ENCODE results near the gene NTM.

The NTM gene

DNA sequence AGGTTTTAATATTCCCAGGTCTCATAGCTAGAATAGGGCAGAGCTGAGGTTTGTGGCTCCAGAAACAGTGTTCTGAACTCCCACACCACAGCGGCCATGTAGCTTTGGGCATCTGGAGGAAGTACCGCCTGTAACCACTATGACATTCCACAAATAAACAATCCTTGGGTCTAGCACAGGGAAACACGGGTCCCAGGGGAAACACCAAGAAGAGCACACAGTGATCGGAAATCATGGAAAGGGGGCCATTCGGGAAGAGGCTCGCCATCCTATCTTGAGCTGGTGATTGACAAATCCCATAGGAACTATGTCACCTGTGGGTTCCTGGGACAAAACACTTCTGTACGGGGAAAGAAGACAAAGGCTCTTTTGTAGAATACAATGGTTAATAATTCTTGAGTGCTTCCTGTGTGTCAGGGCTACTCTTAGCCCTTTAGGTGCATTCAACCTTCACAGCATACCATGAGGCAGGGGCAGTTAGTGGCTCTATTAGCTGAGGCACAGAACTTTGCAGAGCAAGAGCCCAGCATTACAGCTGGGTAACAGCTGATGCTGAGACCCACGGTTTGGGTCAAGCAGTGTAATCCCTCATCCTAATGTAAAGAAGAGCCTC is 514.2 kb downstream of the NTM start:
- no peak for DNase-seq

DNA sequence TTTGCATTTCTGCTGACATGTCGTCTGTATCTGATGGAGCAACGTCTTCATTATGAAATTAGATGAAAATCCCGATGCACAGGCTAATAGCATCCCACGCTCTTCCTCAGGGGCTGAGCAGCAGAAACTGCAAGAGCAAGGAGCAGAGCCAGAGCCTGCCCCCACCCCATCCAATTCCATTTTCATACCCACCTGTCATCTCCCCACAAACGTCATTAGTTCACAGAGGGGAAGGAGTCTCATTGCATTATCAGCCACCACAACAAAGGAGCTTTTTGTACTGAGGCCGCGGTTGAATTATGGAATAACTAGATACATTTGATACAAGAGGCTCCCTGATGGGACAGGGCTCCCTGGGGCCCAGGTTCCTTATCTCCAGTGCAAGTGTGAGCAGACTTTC is 515.0 kb downstream of the NTM start:
- DNase-seq: no peak

DNA sequence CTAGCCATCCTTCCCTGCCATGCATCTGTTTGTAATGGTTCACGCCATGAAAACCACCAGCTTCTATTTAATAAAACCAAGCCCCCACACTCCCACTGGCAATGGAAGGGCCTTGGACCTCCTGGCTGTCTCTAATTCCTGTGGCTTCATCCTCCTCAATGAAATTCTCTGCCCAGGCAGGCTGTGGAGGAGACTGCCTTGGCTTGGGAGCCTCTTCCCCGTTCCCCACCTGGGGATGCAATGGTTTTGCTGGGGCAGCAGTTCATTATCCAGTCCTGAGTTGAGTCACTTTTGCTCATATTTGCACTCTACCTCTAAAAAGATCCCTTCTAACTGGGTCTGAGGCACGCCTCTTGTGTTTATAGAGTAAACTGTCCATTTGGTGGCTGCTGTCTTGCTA is 515.8 kb downstream of the NTM start:
- DNase-seq: no peak

DNA sequence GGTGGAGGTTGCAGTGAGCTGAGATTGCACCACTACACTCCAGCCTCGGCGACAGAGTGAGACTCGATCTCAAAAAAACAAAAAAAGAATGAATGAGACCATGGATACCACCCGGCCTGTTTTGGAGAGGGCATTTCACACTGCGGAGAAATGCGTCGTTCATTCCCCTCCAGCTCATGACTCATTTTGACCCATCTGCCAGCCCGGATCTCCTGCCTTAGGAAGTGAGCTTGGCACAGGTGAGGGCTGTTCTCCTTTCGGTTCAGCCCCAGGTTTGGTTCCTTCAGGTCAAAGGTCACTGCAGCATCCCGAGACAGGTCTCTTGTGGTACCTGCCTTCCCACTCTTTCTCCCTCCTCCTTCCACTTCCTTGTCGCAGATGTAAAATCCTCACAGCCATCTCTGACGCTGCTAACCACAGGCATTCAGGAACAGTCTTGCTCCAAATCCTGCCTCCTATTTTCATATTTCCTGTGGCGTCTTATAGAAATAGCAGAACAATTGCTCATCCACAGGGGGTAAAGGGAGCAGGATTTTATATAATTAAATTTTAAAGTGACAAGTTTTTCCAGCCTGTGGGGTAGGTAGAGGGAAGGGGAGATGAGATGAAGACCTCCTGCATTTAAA is 517.9 kb downstream of the NTM start:
- no peak for DNase-seq

- DNase-seq: no peak
Observed at GRCh38 chr11:131889146-131889577, 518.7 kb downstream of the NTM start.

DNA sequence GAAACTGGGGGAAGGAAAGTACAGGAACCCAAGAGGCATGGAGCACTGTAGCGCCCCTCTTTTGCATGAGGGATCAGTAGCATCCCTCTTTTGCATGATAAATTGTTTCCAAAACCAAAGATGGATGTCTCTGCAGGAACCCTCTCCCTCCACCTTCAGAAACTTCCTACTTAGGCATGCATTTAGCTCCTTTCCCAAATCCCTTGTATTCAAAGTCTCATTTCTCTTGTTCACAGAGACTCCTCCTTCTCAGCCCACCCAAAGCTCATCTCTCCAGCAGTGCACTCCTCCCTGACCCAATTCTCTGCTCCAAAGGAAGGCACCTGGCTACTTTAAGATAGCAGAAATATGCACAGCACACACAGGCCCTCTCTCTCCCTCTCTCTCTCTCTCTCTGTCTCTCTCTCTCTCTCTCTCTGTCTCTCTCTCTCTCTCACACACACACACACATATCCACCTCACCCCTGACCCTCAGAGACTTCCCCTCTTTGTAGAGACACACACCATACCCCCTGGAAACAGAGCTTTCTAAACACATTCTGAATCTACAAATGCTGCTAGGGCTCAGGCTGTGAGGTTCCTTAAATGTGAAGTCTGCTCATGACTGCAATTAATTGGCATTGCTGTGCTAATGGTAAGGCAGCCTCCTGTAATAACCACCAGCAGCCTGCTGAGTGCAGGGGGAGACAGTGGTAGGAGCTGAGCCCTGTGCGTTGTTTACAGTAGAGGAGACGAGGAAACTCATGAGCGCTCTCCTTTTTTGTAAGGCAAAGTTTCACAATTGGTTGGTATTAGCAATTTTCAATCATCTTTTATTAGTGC is 519.6 kb downstream of the NTM start:
- no peak for DNase-seq

GRCh38 chr11:131893103-131893890 is 522.9 kb downstream of the NTM start:
- no peak for DNase-seq

GRCh38 chr11:131893988-131894387 is 523.6 kb downstream of the NTM start:
- DNase-seq: no peak

DNA sequence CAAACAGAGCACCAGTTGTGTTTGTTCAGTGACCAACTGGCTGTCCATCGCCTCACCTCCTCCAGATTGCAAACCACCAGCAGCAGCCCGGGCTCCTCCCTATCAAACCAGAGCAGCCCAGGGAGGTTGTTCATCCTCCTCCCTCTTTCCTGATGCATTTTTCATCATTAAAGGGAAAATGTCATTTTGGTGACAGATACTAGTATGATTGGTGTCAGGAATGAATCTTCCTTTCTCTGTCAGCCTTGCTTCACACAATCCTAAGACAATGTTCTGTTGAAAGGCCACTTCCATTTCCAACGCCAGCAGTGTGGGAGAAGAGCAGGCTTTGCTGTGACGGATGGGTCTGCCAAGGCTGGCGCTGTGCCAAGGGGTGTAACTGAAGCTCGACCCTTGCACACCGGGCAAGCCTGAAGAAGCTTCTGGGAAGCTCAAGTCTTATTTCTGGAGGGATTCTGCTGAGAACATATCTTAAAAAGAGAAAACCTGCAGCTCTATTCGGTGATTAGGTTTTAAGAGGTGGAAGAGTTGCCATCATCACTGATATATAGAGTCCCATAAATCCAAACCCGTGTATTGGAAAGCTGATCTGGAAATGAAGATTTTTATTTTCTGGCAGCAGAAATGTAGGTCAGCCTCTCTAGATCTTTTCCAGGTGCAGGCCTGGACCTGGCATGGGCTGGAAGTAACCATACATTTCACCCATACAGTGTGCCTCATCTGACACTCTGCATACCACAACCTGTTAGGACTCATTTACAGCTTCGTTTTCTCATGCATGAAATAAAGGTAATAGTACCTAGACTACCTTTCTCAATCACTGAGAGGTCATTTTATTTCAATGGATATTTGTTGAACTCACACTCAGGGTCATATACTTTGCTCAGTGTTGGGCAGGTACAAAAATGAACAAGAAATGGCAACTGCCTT is 524.5 kb downstream of the NTM start:
- no peak for DNase-seq

DNA sequence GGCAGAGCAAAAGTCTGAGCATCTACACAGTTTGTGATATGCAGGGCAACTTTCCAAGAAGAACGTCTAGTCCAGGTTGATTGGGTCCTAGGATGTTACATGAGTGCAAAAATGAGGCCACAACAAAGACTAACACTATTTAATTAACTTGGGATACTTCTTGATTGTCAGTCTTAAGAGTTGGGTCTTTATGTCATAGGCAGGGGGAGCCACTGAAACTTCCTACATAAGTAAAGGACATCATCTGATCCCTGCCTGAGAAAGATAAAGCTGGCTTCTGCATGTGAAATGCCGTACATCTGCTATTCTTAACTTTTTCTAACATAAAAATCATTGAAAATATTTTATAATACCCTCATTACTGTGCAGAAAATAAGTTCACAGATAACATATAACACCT is 525.5 kb downstream of the NTM start:
- no peak for DNase-seq

DNA sequence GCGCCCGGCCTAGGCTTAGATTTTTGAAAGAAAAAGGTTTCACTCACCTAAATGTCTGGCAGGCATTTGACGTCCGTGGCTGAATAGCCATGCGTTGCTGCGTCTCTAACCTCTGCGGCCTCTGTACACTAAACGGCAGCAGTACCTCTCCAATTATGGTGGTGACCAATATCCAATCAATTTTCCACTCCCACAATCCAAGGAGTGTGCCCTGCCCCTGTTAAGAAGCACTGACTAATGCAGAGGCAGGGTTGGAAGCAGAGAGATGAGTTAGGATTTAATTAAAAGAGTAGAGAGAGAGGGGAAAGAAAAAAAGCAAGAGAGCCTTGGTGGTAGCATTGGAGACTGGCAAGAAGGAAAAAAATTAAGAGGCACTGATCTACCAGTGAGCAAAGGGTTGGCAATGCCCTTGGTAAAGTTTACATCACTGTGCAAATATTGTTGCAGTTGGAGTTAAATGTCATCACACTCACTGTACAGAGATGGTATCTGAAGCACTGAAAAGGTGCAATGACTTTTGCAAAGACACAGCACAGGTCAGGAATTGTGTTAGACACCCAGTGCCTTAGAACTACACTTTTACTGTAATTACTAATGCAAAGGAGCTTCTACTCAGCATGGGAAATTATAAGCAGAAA is 526.7 kb downstream of the NTM start:
- no peak for DNase-seq

DNA sequence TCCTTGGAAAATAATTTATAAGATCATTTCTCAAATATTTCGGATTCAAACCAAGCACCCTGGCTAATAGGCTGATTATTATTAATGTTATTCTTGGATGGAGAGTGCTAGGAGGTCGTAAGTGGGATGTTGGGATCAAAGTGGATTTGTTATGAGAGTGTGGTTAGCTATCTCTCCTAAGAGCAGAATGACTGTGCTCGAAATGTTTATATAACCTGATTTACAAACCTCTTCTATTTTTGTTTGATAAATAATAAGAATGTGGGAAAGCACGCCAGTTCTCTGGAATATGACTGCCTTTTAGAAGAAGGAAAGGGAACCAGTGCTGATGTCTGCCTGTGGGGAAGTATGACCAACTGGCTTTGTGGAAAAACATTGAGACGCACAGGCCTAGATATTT is 527.5 kb downstream of the NTM start:
- no peak for DNase-seq

GRCh38 chr11:131898949-131899348 is 528.5 kb downstream of the NTM start:
- no peak for DNase-seq

- DNase-seq: no peak
Observed at GRCh38 chr11:131899950-131900580, 529.6 kb downstream of the NTM start.

DNA sequence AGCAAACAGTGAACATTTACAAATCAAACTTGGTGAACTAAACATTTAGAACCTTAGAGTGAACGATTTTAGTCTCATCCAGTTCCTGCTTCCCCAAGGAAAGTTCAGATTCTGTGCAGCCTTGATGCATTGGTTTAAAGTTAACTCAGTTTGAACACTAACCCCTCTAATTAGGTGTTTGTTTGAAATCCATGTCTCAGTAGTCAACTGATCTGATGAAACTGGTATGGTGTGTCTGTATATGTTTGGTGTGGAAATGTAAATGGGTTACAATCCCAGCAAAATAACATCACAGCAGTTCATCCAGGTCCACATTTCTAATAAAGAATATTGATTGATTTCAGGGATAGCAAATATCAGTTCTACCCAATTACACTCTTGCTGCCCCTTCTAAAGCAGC is 532.0 kb downstream of the NTM start:
- no peak for DNase-seq

GRCh38 chr11:131903074-131903473 is 532.7 kb downstream of the NTM start:
- no peak for DNase-seq

DNA sequence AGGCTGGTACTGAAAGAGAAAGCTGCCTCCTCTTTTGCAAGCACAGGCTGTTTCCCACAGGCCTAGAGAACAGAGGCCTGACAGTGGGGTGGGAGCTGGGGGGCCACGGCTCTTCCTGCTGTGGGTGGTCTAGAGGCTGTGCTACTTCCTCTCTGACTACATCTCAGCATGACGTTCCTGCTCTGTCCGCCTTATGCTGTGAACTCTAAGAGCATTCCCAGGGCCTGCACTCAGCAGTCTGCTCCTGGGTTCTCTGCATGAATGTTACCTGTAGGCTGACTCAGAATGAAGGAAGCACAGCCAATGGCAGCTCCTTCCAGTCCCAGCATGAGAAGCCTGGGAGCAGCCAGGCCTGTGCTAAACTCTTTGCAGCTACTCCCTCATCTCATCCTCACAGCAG is 534.3 kb downstream of the NTM start:
- DNase-seq: no peak

DNA sequence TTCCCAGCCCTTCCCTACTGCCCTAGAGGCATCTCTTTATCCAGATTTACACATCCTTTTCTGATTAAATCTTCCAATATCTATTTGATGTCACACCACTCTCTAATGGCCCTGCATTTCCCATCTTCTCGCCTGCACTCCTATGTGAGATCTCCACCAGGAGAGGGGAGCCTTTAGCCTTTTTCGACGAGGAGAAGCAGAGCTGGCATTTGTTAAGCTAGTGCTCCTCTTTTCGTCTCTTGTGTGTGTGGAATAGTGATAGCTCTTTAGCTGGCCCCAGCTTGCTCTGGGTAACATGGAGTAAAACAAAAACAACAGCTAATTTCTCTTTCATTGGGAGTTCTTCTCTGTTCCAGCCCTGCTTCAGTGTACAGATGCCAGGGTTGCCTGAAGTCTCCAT is 536.5 kb downstream of the NTM start:
- DNase-seq: no peak

GRCh38 chr11:131907371-131907770 is 537.0 kb downstream of the NTM start:
- no peak for DNase-seq

DNA sequence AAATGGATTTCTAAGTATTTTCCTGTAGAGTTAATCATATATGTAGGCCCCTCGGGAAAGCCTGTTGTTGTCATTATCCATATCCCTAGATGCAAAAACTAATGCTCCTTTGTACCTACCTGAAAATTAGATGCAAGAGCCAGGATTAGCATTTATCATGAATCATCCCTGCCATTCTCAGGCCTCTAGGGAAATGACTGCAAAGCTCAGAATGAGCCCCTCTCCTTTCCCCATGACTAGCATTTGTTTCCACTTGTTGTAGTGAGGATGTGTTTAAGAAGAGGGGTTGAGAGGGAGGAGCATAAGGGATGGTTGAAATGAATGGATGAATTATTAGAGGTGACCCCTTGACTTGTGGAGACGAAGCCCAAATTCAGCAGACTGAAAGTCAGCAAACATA is 537.9 kb downstream of the NTM start:
- no peak for DNase-seq

Data from activated T-cell treated with anti-CD3 and anti-CD28 coated beads, Interleukin-2, amount 50 U/mL, for 1 hour (primary cell).